Mesenchymal stem cell (in vitro differentiated cells and primary cell): ENCODE results near the gene MBNL2.

Source experiments
- DNase-seq: peaks from one replicate; pipeline ENCODE4 v3.0.0-alpha.2; 2013
- H2AFZ ChIP-seq: one replicate; pipeline ENCODE4 v1.6.1; 2013; ENCODE audit warnings: low read depth, mild to moderate bottlenecking, control low read depth, inconsistent platforms, low read length, moderate library complexity
- H2AK5ac ChIP-seq: 2 replicates; pipeline ENCODE4 v1.6.1; 2013; ENCODE audit warnings: low read length, moderate library complexity, mild to moderate bottlenecking, inconsistent platforms; ENCODE audit not compliant: severe bottlenecking
- H2BK120ac ChIP-seq: one replicate; pipeline ENCODE4 v1.6.1; 2013; ENCODE audit warnings: low read depth, mild to moderate bottlenecking, inconsistent platforms, low read length, moderate library complexity
- H2BK12ac ChIP-seq, 2 experiments: one replicate each; pipeline ENCODE4 v1.6.1; 2013; ENCODE audit warnings: inconsistent platforms in 2 of 2, low read length in 2 of 2, mild to moderate bottlenecking in 2 of 2, moderate library complexity in 2 of 2, control low read depth in 1 of 2
- H2BK15ac ChIP-seq: one replicate; pipeline ENCODE4 v1.6.1; 2013; ENCODE audit warnings: mild to moderate bottlenecking, low read depth, inconsistent platforms; ENCODE audit not compliant: poor library complexity, severe bottlenecking
- H2BK5ac ChIP-seq: 2 replicates; pipeline ENCODE4 v1.6.1; 2013; ENCODE audit warnings: low read depth, mild to moderate bottlenecking, low read length, control low read depth, inconsistent platforms; ENCODE audit not compliant: poor library complexity, severe bottlenecking
- H3K14ac ChIP-seq, 2 experiments: one replicate each; pipeline ENCODE4 v1.6.1; 2013; ENCODE audit warnings: inconsistent platforms in 2 of 2, low read length in 2 of 2, control low read depth in 1 of 2, mild to moderate bottlenecking in 1 of 2, moderate library complexity in 1 of 2
- H3K18ac ChIP-seq, 2 experiments: one replicate each; pipeline ENCODE4 v1.6.1; 2013; ENCODE audit warnings: inconsistent platforms in 2 of 2, low read length in 2 of 2, control low read depth in 1 of 2, low read depth in 1 of 2, mild to moderate bottlenecking in 1 of 2
- H3K23ac ChIP-seq, 2 experiments: one replicate each; pipeline ENCODE4 v1.6.1; 2013; ENCODE audit warnings: inconsistent platforms in 2 of 2, low read length in 2 of 2, mild to moderate bottlenecking in 2 of 2, moderate library complexity in 2 of 2, control low read depth in 1 of 2
- H3K27ac ChIP-seq: 2 replicates; pipeline ENCODE4 v1.5.1; 2013; ENCODE audit warnings: mild to moderate bottlenecking, moderate library complexity, low read length, control low read depth, inconsistent platforms; ENCODE audit not compliant: poor library complexity, severe bottlenecking
- H3K27me3 ChIP-seq, 2 experiments: 2 replicates each; pipeline versions ENCODE4 v1.6.1 to v1.7.0; 2013; ENCODE audit warnings: low read length in 2 of 2, mild to moderate bottlenecking in 2 of 2, moderate library complexity in 2 of 2, control low read depth in 1 of 2, inconsistent platforms in 1 of 2; ENCODE audit not compliant: control insufficient read depth in 1 of 2, insufficient read depth in 1 of 2
- H3K36me3 ChIP-seq, 2 experiments: 2 replicates each; pipeline versions ENCODE4 v1.6.1 to v1.7.0; 2013; ENCODE audit warnings: low read length in 2 of 2, control low read depth in 1 of 2, inconsistent platforms in 1 of 2, low read depth in 1 of 2, mild to moderate bottlenecking in 1 of 2; ENCODE audit not compliant: insufficient read depth in 2 of 2, control insufficient read depth in 1 of 2
- H3K4ac ChIP-seq, 2 experiments: one replicate each; pipeline ENCODE4 v1.6.1; 2013; ENCODE audit warnings: inconsistent platforms in 2 of 2, low read length in 2 of 2, mild to moderate bottlenecking in 2 of 2, moderate library complexity in 2 of 2, control low read depth in 1 of 2, low read depth in 1 of 2
- H3K4me1 ChIP-seq: 2 replicates; pipeline ENCODE4 v1.6.1; 2013; ENCODE audit warnings: low read depth, low read length, control low read depth; ENCODE audit not compliant: control insufficient read depth, insufficient read depth
- H3K4me2 ChIP-seq: 2 replicates; pipeline ENCODE4 v1.6.1; 2013; ENCODE audit warnings: low read length, mild to moderate bottlenecking, inconsistent platforms; ENCODE audit not compliant: poor library complexity, severe bottlenecking
- H3K4me3 ChIP-seq, 2 experiments: 2 replicates each; pipeline versions ENCODE4 v1.5.1 to v1.7.0; 2013; ENCODE audit warnings: low read length in 2 of 2, mild to moderate bottlenecking in 2 of 2, control low read depth in 1 of 2, low read depth in 1 of 2; ENCODE audit not compliant: insufficient read depth in 1 of 2
- H3K79me1 ChIP-seq: replicated peaks from 2 replicates; pipeline ENCODE4 v1.6.1; 2013; ENCODE audit warnings: mild to moderate bottlenecking, control low read depth, low read length, inconsistent platforms; ENCODE audit not compliant: poor library complexity, severe bottlenecking
- H3K9ac ChIP-seq: 2 replicates; pipeline ENCODE4 v1.7.0; 2013; ENCODE audit warnings: mild to moderate bottlenecking, low read length, moderate library complexity
- H3K9me3 ChIP-seq: 2 replicates; pipeline ENCODE4 v1.7.0; 2013; ENCODE audit warnings: mild to moderate bottlenecking, low read length; ENCODE audit not compliant: control insufficient read depth
- H4K8ac ChIP-seq: one replicate; pipeline ENCODE4 v1.6.1; 2013; ENCODE audit warnings: inconsistent platforms, mild to moderate bottlenecking, low read length, moderate library complexity
- H4K91ac ChIP-seq: one replicate; pipeline ENCODE4 v1.6.1; 2013; ENCODE audit warnings: mild to moderate bottlenecking, low read length, inconsistent platforms
- WGBS: methylation state at CpG from one replicate; pipeline ENCODE4 v1.1.7; 2013; ENCODE audit warnings: mixed read lengths; 5-methylcytosine and 5-hydroxymethylcytosine counted together

The MBNL2 gene

DNA sequence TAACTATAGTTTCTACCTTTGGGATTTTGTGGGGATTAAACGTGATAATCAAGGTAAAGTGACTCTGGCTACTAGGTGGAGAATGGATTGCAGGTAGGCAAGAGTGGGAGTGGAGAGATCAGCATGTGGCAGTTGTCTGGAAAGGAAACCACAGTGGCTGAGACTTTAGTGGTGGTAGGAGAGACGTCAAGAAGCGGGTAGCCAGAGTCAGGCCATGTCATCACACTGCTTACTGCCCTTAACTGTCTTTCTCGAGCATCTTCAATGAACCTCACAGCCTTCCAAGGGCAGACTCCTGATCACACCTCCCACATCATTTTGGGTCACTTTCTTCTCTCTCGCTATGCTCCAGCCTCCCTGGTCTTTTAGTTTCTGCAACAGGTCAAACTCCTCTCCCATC is 28.6 kb upstream of the MBNL2 start:
- H2AK5ac ChIP-seq, result no peak overlapping the region
- H3K9me3 ChIP-seq, result no peaks in the 10 kb centered on the region
- peak overlapping the region in 1 of 2 experiments; percentile 73 for H3K18ac ChIP-seq
- no peak overlapping the region for H2BK15ac ChIP-seq
- H2AFZ ChIP-seq, result no peak overlapping the region
- H3K27ac ChIP-seq, result no peak overlapping the region
- DNase-seq, result no peak
- no peak overlapping the region for H3K23ac ChIP-seq
- H2BK5ac ChIP-seq, result no peak overlapping the region
- H3K4me2 ChIP-seq, result no peak overlapping the region
- no peaks in the 10 kb centered on the region for H3K79me1 ChIP-seq
- H2BK12ac ChIP-seq, result peak overlapping the region; percentile 34 to 65
- no peak overlapping the region for H3K9ac ChIP-seq
- H4K8ac ChIP-seq, result no peak overlapping the region
- peak overlapping the region; percentile 53 for H4K91ac ChIP-seq
- no peak overlapping the region for H3K4me3 ChIP-seq
- 100% methylated on average over 5 of the region's 5 CpGs for WGBS
- H3K4ac ChIP-seq, result peak overlapping the region in 1 of 2 experiments; percentile 52
- H2BK120ac ChIP-seq, result no peak overlapping the region
- no peaks in the 10 kb centered on the region for H3K27me3 ChIP-seq
- peak overlapping the region in 1 of 2 experiments; percentile 38 for H3K14ac ChIP-seq
- no peaks in the 10 kb centered on the region for H3K4me1 ChIP-seq
- no peaks in the 10 kb centered on the region for H3K36me3 ChIP-seq

DNA sequence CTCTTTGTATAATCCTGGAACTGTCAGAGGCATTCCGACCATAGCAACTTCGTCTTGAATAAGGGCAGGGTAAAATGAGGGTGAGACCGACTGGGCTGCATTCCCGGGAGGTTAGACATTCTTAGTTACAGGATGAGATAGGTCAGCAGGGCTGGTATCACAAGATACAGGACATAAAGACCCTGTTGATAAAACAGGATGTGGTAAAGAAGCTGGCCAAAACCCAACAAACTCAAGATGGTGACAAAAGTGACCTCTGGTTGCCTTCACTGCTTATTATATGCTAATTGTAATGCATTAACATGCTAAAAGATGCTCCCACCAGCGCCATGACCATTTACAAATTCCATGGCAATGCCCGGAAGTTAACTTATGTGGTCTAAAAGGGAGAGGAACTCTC is 27.7 kb upstream of the MBNL2 start:
- Histone ChIP-seq H2AK5ac (no peak overlapping the region), H3K4me3 (no peak overlapping the region), H3K9ac (no peak overlapping the region), H4K91ac (no peak overlapping the region), H3K9me3 (no peaks in the 10 kb centered on the region), H3K4me1 (no peaks in the 10 kb centered on the region), H3K23ac (no peak overlapping the region), H3K4me2 (no peak overlapping the region), H3K79me1 (no peaks in the 10 kb centered on the region), H3K18ac (peak overlapping the region in 1 of 2 experiments; percentile 39), H2BK5ac (no peak overlapping the region), H2AFZ (no peak overlapping the region), H2BK12ac (no peak overlapping the region), H2BK15ac (no peak overlapping the region), H2BK120ac (no peak overlapping the region), H3K4ac (no peak overlapping the region), H4K8ac (peak overlapping the region; percentile 9), H3K27ac (no peak overlapping the region), H3K27me3 (no peaks in the 10 kb centered on the region), H3K14ac (no peak overlapping the region), H3K36me3 (no peaks in the 10 kb centered on the region)
- WGBS, result 45% methylated on average over 6 of the region's 6 CpGs
- DNase-seq, result no peak

DNA sequence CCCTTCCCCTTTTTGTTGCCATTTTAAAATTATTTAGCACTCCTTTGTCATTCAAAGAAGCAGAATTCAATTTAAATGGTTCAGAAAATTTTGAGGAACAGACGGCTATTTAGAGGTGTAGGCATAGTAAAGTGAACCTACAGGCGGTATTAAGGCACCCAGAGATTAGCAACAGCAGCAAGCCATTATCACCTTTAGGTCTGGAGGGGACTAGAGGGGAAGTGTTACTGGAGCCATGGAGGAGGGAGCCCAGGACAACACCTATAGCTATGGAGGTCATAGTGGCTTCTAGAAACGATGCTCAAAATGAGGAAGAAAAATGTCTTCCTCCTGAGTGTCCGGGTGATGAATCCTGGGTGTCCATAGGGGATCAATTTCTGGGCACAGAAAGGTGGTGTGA is 25.8 kb upstream of the MBNL2 start:
- WGBS, result 92% methylated on average over 4 of the region's 4 CpGs
- no peak overlapping the region for H3K9ac ChIP-seq
- no peaks in the 10 kb centered on the region for H3K4me1 ChIP-seq
- H2AFZ ChIP-seq, result no peak overlapping the region
- H2BK15ac ChIP-seq, result no peak overlapping the region
- no peak for DNase-seq
- H2BK5ac ChIP-seq, result no peak overlapping the region
- H3K27ac ChIP-seq, result no peak overlapping the region
- no peaks in the 10 kb centered on the region for H3K36me3 ChIP-seq
- no peak overlapping the region for H4K91ac ChIP-seq
- H3K79me1 ChIP-seq, result no peaks in the 10 kb centered on the region
- no peak overlapping the region for H3K4ac ChIP-seq
- no peak overlapping the region for H2BK120ac ChIP-seq
- no peaks in the 10 kb centered on the region for H3K27me3 ChIP-seq
- no peak overlapping the region for H2BK12ac ChIP-seq
- H3K14ac ChIP-seq, result no peak overlapping the region
- H3K9me3 ChIP-seq, result no peaks in the 10 kb centered on the region
- no peak overlapping the region for H3K23ac ChIP-seq
- H4K8ac ChIP-seq, result no peak overlapping the region
- no peak overlapping the region for H3K18ac ChIP-seq
- no peak overlapping the region for H3K4me2 ChIP-seq
- no peak overlapping the region for H2AK5ac ChIP-seq
- no peak overlapping the region for H3K4me3 ChIP-seq

DNA sequence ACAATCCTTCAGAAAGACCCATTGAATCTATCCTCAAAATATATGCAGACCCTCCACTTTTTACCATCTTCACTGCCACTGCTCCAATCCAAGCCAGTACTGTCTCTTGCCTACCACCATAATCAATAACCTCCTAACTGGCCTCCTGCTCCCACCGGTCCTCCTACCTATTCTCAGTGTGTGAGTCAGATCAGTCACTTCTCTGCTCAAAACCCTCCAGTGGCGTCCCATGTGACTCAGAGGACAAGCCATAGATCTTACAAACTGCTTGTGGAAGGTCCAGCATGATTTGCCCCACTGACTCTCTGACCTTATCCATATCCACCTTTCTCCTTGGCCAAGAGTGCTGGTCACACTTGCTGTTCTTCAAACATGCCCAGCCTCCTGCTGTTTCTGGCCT is 23.4 kb upstream of the MBNL2 start:
- no peak overlapping the region for H2AK5ac ChIP-seq
- no peak overlapping the region for H2BK120ac ChIP-seq
- no peaks in the 10 kb centered on the region for H3K4me1 ChIP-seq
- no peak overlapping the region for H4K8ac ChIP-seq
- H2BK12ac ChIP-seq, result peak overlapping the region in 1 of 2 experiments; percentile 42
- 84% methylated on average over 2 of the region's 2 CpGs for WGBS
- H3K27me3 ChIP-seq, result no peaks in the 10 kb centered on the region
- no peak overlapping the region for H3K4ac ChIP-seq
- no peaks in the 10 kb centered on the region for H3K79me1 ChIP-seq
- H2BK15ac ChIP-seq, result no peak overlapping the region
- no peak overlapping the region for H3K4me3 ChIP-seq
- no peak overlapping the region for H3K23ac ChIP-seq
- no peaks in the 10 kb centered on the region for H3K9me3 ChIP-seq
- H2BK5ac ChIP-seq, result no peak overlapping the region
- no peak overlapping the region for H2AFZ ChIP-seq
- no peak for DNase-seq
- no peaks in the 10 kb centered on the region for H3K36me3 ChIP-seq
- H3K18ac ChIP-seq, result no peak overlapping the region
- H4K91ac ChIP-seq, result no peak overlapping the region
- no peak overlapping the region for H3K27ac ChIP-seq
- no peak overlapping the region for H3K14ac ChIP-seq
- no peak overlapping the region for H3K4me2 ChIP-seq
- H3K9ac ChIP-seq, result no peak overlapping the region
